Hepatocyte (in vitro differentiated cells): Measurements from ENCODE around the gene SLC15A5. TPM values are rescaled to one million over a fixed set of nuclear protein-coding genes. Genes with fewer than 3 reads are reported as not detected.

Experiments used
- DNase-seq: peaks from one replicate; pipeline ENCODE4 v3.0.0-alpha.2; 2016; ENCODE audit warnings: low spot score
- H2AFZ ChIP-seq: fragments of 200-600 bp; sonication (generic); 2 replicates; pipeline ENCODE4 v1.6.0; 2016; ENCODE audit warnings: antibody characterized with exemption, mild to moderate bottlenecking
- H3K27ac ChIP-seq: fragments of 200-600 bp; sonication (generic); 2 replicates; pipeline ENCODE4 v1.5.1; 2016; ENCODE audit warnings: mild to moderate bottlenecking
- H3K27me3 ChIP-seq: fragments of 200-600 bp; sonication (generic); 2 replicates; pipeline ENCODE4 v1.6.1; 2016
- H3K36me3 ChIP-seq: fragments of 200-600 bp; sonication (generic); replicated peaks from 2 replicates; pipeline ENCODE4 v1.5.1; 2016; ENCODE audit warnings: low read depth; ENCODE audit not compliant: insufficient read depth
- H3K4me1 ChIP-seq: fragments of 200-600 bp; sonication (generic); 2 replicates; pipeline ENCODE4 v1.5.1; 2016; ENCODE audit warnings: mild to moderate bottlenecking, moderate library complexity; ENCODE audit not compliant: insufficient read depth
- H3K4me2 ChIP-seq: fragments of 200-600 bp; sonication (generic); 2 replicates; pipeline ENCODE4 v1.6.0; 2016
- H3K4me3 ChIP-seq: fragments of 200-600 bp; sonication (generic); 2 replicates; pipeline ENCODE4 v1.5.1; 2016; ENCODE audit warnings: mild to moderate bottlenecking
- H3K79me2 ChIP-seq: fragments of 200-600 bp; sonication (generic); 2 replicates; pipeline ENCODE4 v1.6.0; 2017; ENCODE audit warnings: mild to moderate bottlenecking
- H3K9me2 ChIP-seq: fragments of 200-600 bp; sonication (generic); replicated peaks from 2 replicates; pipeline ENCODE4 v1.6.0; 2017; ENCODE audit warnings: mild to moderate bottlenecking; ENCODE audit not compliant: insufficient read depth
- H3K9me3 ChIP-seq: fragments of 200-600 bp; sonication (generic); 2 replicates; pipeline ENCODE4 v1.5.1; 2016; ENCODE audit warnings: low read depth, mild to moderate bottlenecking
- H4K20me1 ChIP-seq: fragments of 200-600 bp; sonication (generic); 2 replicates; pipeline ENCODE4 v1.6.0; 2016; ENCODE audit warnings: mild to moderate bottlenecking; ENCODE audit not compliant: insufficient read depth, poor library complexity, severe bottlenecking
- EZH2 ChIP-seq: fragments of 200-600 bp; sonication (generic); IDR thresholded peaks from 2 replicates; pipeline ENCODE4 v1.6.1; 2016; ENCODE audit warnings: antibody characterized with exemption, mild to moderate bottlenecking, borderline replicate concordance
- EZH2phosphoT487 ChIP-seq: fragments of 200-600 bp; sonication (generic); IDR thresholded peaks from one replicate; pipeline ENCODE4 v1.6.1; 2018; ENCODE audit warnings: antibody characterized with exemption, mild to moderate bottlenecking, low read depth, moderate library complexity; ENCODE audit not compliant: unreplicated experiment, severe bottlenecking
- WGBS: methylation state at CpG from one replicate; pipeline ENCODE4 v1.1.6; 2016; ENCODE audit warnings: low lambda C conversion rate; ENCODE audit errors: missing lambda C conversion rate; 5-methylcytosine and 5-hydroxymethylcytosine counted together
- polyA plus RNA-seq: library from polyadenylated mRNA; unstranded; fragments of >200 nt; fragmentation: Nextera tagmentation; extraction: Ambion mirVana; gene quantifications from 2 replicates; pipeline ENCODE4 v1.2.1, GENCODE V29; 2016
- total RNA-seq: library from RNA; depleted of rRNA; stranded (reverse); fragments of >200 nt; gene quantifications from 2 replicates; pipeline ENCODE4 v1.2.3, GENCODE V29; 2014
- TF ChIP-seq, protein P1 (sequence below): fragments of 200-600 bp; sonication (generic); IDR thresholded peaks from 2 replicates; pipeline ENCODE4 v1.5.1; 2016; ENCODE audit warnings: antibody characterized with exemption, mild to moderate bottlenecking; ENCODE audit not compliant: poor library complexity

The SLC15A5 gene
- total and polyA plus RNA-seq, 2 experiments from 2014 or later, result 0.10 TPM; not detected in 1

DNA sequence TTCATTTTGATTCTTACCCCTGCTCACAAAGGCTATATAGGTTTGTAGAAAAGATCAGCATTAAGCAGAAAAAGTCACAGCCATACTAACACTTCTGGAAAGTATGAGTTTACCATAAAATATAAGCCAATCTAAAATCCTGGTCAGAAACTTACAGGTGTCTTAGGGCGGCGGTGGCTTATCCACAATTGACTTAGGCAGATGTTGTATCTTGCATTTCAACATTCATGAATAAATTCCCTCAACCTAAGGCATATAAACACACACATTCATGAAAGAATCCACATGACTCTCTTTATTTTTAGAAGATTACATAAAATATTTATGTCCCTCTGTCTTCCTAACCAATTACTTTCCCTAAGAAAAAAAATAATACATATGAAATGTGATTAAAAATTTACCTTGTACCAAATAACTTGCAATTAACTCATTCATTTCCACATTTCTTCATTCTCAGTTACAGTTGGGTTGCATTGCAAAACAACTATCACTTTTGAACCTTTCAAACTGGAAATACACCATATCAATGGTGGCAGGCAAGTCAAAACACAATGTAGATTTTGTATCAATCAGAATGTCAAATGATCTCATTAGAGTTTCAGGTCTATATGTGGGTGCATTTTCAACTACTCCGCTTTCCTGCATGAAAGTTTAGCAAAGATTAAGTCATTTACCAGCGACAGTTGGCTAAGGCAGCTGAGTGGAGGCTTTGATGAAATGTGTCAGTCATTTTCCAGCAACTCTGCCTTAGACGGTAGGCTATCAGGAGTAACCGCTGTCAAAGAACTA lies 124.4 kb downstream of the SLC15A5 start:
- H3K4me2 ChIP-seq, result no peak overlapping the region
- no peaks in the 10 kb centered on the region for H3K9me2 ChIP-seq
- H3K4me1 ChIP-seq, result no peaks in the 10 kb centered on the region
- H3K4me3 ChIP-seq, result no peak overlapping the region
- TF ChIP-seq EZH2phosphoT487, result no peak
- no peak for TF ChIP-seq EZH2
- TF ChIP-seq, protein P1, sequence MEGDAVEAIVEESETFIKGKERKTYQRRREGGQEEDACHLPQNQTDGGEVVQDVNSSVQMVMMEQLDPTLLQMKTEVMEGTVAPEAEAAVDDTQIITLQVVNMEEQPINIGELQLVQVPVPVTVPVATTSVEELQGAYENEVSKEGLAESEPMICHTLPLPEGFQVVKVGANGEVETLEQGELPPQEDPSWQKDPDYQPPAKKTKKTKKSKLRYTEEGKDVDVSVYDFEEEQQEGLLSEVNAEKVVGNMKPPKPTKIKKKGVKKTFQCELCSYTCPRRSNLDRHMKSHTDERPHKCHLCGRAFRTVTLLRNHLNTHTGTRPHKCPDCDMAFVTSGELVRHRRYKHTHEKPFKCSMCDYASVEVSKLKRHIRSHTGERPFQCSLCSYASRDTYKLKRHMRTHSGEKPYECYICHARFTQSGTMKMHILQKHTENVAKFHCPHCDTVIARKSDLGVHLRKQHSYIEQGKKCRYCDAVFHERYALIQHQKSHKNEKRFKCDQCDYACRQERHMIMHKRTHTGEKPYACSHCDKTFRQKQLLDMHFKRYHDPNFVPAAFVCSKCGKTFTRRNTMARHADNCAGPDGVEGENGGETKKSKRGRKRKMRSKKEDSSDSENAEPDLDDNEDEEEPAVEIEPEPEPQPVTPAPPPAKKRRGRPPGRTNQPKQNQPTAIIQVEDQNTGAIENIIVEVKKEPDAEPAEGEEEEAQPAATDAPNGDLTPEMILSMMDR, result no peak
- no peak overlapping the region for H3K27ac ChIP-seq
- WGBS, result 87% methylated on average over 6 of the region's 6 CpGs
- no peak for DNase-seq
- no peaks in the 10 kb centered on the region for H3K36me3 ChIP-seq
- H3K79me2 ChIP-seq, result no peaks in the 10 kb centered on the region
- no peaks in the 10 kb centered on the region for H3K27me3 ChIP-seq
- H4K20me1 ChIP-seq, result no peaks in the 10 kb centered on the region
- H2AFZ ChIP-seq, result no peak overlapping the region
- no peaks in the 10 kb centered on the region for H3K9me3 ChIP-seq

DNA sequence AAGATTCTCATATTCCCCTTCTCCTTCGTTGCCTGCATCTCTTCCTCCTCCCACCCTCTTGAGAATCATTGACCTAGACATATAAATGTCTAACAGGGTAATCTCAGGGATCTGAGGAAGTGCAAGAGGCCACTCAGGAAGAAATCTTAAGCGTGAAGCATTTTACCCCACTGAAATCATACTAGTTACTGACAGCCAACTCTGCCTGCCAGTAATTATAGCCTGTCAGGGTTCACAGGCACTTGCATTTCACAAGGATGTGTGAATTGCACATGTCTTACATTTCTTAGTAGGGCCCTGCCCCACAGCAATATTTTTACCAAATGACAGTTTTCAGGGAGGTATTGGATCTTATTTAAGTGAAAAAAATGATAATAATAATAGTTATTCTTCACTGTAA lies 127.2 kb downstream of the SLC15A5 start:
- Histone ChIP-seq H3K4me2 (no peak overlapping the region), H3K27ac (no peak overlapping the region), H3K27me3 (no peaks in the 10 kb centered on the region), H3K36me3 (no peaks in the 10 kb centered on the region), H3K4me3 (no peak overlapping the region), H4K20me1 (no peaks in the 10 kb centered on the region), H3K4me1 (no peaks in the 10 kb centered on the region), H3K79me2 (no peaks in the 10 kb centered on the region), H3K9me3 (no peaks in the 10 kb centered on the region), H2AFZ (no peak overlapping the region), H3K9me2 (no peaks in the 10 kb centered on the region)
- DNase-seq, result no peak
- 19% methylated on average over 2 of the region's 2 CpGs for WGBS
- TF ChIP-seq EZH2 (no peak), EZH2phosphoT487 (no peak)
- TF ChIP-seq, protein P1, result no peak

DNA sequence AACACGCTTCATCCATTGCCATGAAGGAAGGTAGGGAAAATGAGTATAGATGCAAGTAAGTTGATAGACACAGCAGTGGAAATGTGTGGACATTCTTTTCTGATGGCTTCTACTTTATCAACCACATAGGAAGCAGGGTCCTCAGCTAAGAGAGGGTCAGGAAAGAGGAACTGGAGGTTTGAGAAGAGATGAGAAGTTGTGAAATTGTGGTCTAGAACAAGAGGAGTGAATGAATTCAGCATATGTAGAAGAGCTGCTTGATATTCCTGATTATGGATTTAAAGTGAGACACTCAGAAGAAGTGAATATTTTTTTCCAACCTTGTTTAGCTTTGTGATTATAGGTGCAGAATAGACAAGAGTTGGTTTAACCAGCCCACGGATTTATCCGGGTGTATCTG lies 128.5 kb downstream of the SLC15A5 start:
- no peak for DNase-seq
- Histone ChIP-seq H3K4me2 (no peak overlapping the region), H3K9me3 (no peaks in the 10 kb centered on the region), H4K20me1 (no peaks in the 10 kb centered on the region), H3K4me3 (no peak overlapping the region), H3K9me2 (no peaks in the 10 kb centered on the region), H3K27me3 (no peaks in the 10 kb centered on the region), H3K4me1 (no peaks in the 10 kb centered on the region), H3K36me3 (no peaks in the 10 kb centered on the region), H3K27ac (no peak overlapping the region), H3K79me2 (no peaks in the 10 kb centered on the region), H2AFZ (no peak overlapping the region)
- WGBS, result 87% methylated on average over 3 of the region's 3 CpGs
- TF ChIP-seq, protein P1, result no peak
- TF ChIP-seq EZH2phosphoT487 (no peak), EZH2 (no peak)

Other genes starting within 250 kb of the SLC15A5 start
- 256 and 271 TPM in 2 replicates for gene MGST1, start 70.0 kb upstream of the SLC15A5 start, total RNA-seq
- gene MGST1, start 70.0 kb upstream of the SLC15A5 start, polyA plus RNA-seq, result 300 and 434 TPM in 2 replicates